Smooth muscle cell (in vitro differentiated cells): ENCODE data around the gene STAB1. TPM values are rescaled to one million over a fixed set of nuclear protein-coding genes. Genes with fewer than 3 reads are reported as not detected.
A peak's percentile ranks its signal among the peaks of the same experiment; 100 is the strongest.

Experiments
- DNase-seq: peaks from one replicate; lab custom pipeline; 2025; ENCODE audit not compliant: unreplicated experiment; lab: John Stamatoyannopoulos, UW
- H2AFZ ChIP-seq: fragments of 200-600 bp; sonication (generic); 2 replicates; pipeline ENCODE4 v1.6.0; 2016; ENCODE audit warnings: antibody characterized with exemption, low read depth, mild to moderate bottlenecking
- H3F3A ChIP-seq: fragments of 200-600 bp; sonication (generic); 2 replicates; pipeline ENCODE4 v1.6.0; 2017; ENCODE audit warnings: antibody characterized with exemption, low read depth
- H3K27ac ChIP-seq: fragments of 200-600 bp; sonication (generic); 2 replicates; pipeline ENCODE4 v1.5.1; 2016; ENCODE audit warnings: low read depth, mild to moderate bottlenecking
- H3K27me3 ChIP-seq: fragments of 200-600 bp; sonication (generic); 2 replicates; pipeline ENCODE4 v1.6.1; 2016; ENCODE audit warnings: low read depth, mild to moderate bottlenecking
- H3K36me3 ChIP-seq: fragments of 200-600 bp; sonication (generic); 2 replicates; pipeline ENCODE4 v1.5.1; 2016; ENCODE audit warnings: low read depth
- H3K4me1 ChIP-seq: fragments of 200-600 bp; sonication (generic); 2 replicates; pipeline ENCODE4 v1.5.1; 2016; ENCODE audit warnings: low read depth
- H3K4me2 ChIP-seq: fragments of 200-600 bp; sonication (generic); 2 replicates; pipeline ENCODE4 v1.6.0; 2016; ENCODE audit warnings: mild to moderate bottlenecking
- H3K4me3 ChIP-seq: fragments of 200-600 bp; sonication (generic); 2 replicates; pipeline ENCODE4 v1.5.1; 2016; ENCODE audit warnings: mild to moderate bottlenecking
- H3K79me2 ChIP-seq: fragments of 200-600 bp; sonication (generic); 2 replicates; pipeline ENCODE4 v1.6.0; 2016; ENCODE audit warnings: low read depth, mild to moderate bottlenecking
- H3K9ac ChIP-seq: fragments of 200-600 bp; sonication (generic); 2 replicates; pipeline ENCODE4 v1.6.0; 2016; ENCODE audit warnings: low read depth
- H3K9me3 ChIP-seq: fragments of 200-600 bp; sonication (generic); replicated peaks from 2 replicates; pipeline ENCODE4 v1.5.1; 2016; ENCODE audit warnings: low read depth
- H4K20me1 ChIP-seq: fragments of 200-600 bp; sonication (generic); 2 replicates; pipeline ENCODE4 v1.6.0; 2016; ENCODE audit warnings: low read depth
- CTCF ChIP-seq: fragments of 200-600 bp; sonication (generic); IDR thresholded peaks from 2 replicates; pipeline ENCODE4 v1.5.1; 2017; ENCODE audit warnings: borderline replicate concordance, mild to moderate bottlenecking, antibody characterized with exemption; ENCODE audit not compliant: insufficient read depth, poor library complexity, severe bottlenecking
- WGBS: methylation state at CpG from one replicate; pipeline ENCODE4 v1.1.7; 2016; ENCODE audit warnings: low lambda C conversion rate; 5-methylcytosine and 5-hydroxymethylcytosine counted together
- polyA plus RNA-seq: library from polyadenylated mRNA; unstranded; fragments of >200 nt; fragmentation: Nextera tagmentation; extraction: Ambion mirVana; gene quantifications from 2 replicates; pipeline ENCODE4 v1.2.1, GENCODE V29; 2016
- total RNA-seq: library from RNA; depleted of rRNA; stranded (reverse); fragments of >200 nt; gene quantifications from 2 replicates; pipeline ENCODE4 v1.2.3, GENCODE V29; 2014

The STAB1 gene
- total and polyA plus RNA-seq, 2 experiments from 2014 or later, result 0.22 to 0.25 TPM

DNA sequence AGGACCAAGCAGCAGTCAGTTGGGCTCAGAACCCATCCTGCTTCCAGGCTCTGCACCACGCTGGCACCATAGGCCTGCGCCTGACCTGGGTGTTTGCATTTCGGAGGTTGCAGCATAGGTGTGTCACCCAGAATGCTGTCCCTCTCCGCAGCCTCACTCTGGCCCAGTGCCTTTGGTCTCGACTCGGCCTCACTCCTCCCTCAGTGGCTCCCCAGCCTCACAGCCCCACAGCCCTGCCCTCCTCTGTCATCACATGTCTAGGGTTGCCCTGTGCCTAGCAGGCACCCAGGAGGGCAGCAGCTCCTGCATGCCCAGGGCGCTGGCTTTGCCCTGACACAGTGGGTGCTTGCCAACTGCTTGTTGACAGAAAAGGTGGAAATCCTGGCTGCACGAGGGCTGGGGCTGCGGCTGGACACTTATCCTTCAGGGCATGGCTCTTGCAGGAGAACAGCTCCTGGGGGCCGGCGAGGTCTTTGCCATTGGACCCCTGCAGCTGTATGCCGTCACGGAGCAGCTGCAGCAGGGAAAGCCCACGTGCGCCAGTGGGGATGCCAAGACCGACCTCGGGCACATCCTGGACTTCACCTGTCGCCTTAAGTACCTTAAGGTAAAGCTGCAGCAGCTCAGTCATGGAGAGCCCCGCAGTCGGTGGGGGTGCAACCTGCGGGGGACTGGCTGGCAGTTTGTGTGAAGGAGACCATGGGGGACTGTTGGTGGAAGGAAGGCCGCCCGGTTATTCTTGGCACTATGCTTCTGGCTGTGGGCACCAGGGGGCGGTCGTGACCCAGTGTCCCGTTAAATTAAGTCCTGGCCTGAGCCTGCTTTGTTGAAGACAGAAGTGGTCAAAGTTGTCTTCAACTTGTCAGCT lies 23.5 kb upstream of the STAB1 start:
- H3K79me2 ChIP-seq, result peaks cover 27% of the 10 kb centered on the region
- H3K4me3 ChIP-seq, result no peak overlapping the region
- H2AFZ ChIP-seq, result no peak overlapping the region
- WGBS, result 83% methylated on average over 26 of the region's 26 CpGs
- H3K27ac ChIP-seq, result no peak overlapping the region
- peak; percentile 48 for TF ChIP-seq CTCF
- H3K4me1 ChIP-seq, result no peaks in the 10 kb centered on the region
- no peaks in the 10 kb centered on the region for H3K36me3 ChIP-seq
- H3K9me3 ChIP-seq, result no peaks in the 10 kb centered on the region
- no peak for DNase-seq
- H3K4me2 ChIP-seq, result no peak overlapping the region
- H3K9ac ChIP-seq, result no peak overlapping the region
- H3K27me3 ChIP-seq, result no peaks in the 10 kb centered on the region
- no peaks in the 10 kb centered on the region for H3F3A ChIP-seq
- H4K20me1 ChIP-seq, result peaks cover 73% of the 10 kb centered on the region

DNA sequence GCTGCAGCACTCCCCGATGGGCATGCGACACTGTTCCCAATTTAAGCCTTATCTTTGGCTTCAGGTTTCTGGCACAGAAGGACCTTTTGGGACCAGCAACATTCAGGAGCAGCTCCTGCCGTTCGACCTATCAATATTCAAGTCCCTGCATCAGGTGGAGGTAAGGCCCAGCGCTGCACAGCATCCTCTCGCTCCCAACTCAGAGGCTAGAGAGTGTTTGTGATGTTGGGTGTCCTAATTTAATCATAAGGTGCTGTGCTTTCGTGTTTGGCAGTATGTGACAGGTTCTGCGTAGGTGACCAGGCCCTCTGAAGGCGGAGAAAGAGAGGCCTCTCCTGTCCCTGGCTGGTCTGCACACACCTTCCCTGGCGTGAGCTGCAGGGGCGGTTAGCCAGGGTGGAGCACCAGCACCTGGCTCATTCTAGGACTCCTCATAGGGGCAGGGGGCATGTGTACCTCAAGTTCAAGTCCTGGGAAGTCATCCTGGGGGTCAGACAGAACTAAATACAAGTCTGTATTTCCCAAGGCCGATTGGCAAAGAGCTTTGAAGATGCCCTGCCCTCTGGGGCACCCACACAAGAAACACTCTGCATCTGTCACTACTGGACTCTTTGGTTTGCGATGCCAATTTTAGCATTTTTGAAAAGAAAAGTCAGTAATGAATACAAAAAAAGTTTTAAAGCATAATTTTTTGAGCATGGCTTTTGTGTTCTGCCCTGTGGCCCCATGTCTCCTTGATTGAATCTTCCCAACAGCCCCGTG lies 22.7 kb upstream of the STAB1 start:
- H3K4me1 ChIP-seq, result no peaks in the 10 kb centered on the region
- H4K20me1 ChIP-seq, result peaks cover 67% of the 10 kb centered on the region
- H3K27ac ChIP-seq, result no peak overlapping the region
- no peak overlapping the region for H3K9ac ChIP-seq
- H3K9me3 ChIP-seq, result no peaks in the 10 kb centered on the region
- no peaks in the 10 kb centered on the region for H3K27me3 ChIP-seq
- no peak overlapping the region for H3K4me2 ChIP-seq
- H3F3A ChIP-seq, result no peaks in the 10 kb centered on the region
- H3K36me3 ChIP-seq, result peaks cover 4% of the 10 kb centered on the region
- no peak overlapping the region for H3K4me3 ChIP-seq
- peaks cover 21% of the 10 kb centered on the region for H3K79me2 ChIP-seq
- no peak for DNase-seq
- WGBS, result 90% methylated on average over 14 of the region's 14 CpGs
- no peak overlapping the region for H2AFZ ChIP-seq
- TF ChIP-seq CTCF, result no peak

- no peak overlapping the region for H2AFZ ChIP-seq
- no peaks in the 10 kb centered on the region for H3K27me3 ChIP-seq
- H3K4me1 ChIP-seq, result no peaks in the 10 kb centered on the region
- WGBS, result 96% methylated on average over 5 of the region's 5 CpGs
- H3F3A ChIP-seq, result no peaks in the 10 kb centered on the region
- peaks cover 4% of the 10 kb centered on the region for H3K36me3 ChIP-seq
- DNase-seq, result no peak
- no peak overlapping the region for H3K9ac ChIP-seq
- no peak for TF ChIP-seq CTCF
- H3K9me3 ChIP-seq, result no peaks in the 10 kb centered on the region
- H3K4me3 ChIP-seq, result no peak overlapping the region
- no peak overlapping the region for H3K27ac ChIP-seq
- H3K4me2 ChIP-seq, result no peak overlapping the region
- H4K20me1 ChIP-seq, result peaks cover 61% of the 10 kb centered on the region
- H3K79me2 ChIP-seq, result peaks cover 15% of the 10 kb centered on the region
Measured at GRCh38 chr3:52473026-52473425, 22.1 kb upstream of the STAB1 start.
